Erythroblast (primary cell): ENCODE measurements around the gene ABR.

Experiments used
- GATA1 ChIP-seq: IDR thresholded peaks from 2 replicates; pipeline ENCODE4 v1.6.1; 2011; ENCODE audit warnings: low read depth, mild to moderate bottlenecking, control low read depth, low read length, moderate library complexity
- POLR2A ChIP-seq: IDR thresholded peaks from 2 replicates; pipeline ENCODE4 v1.6.1; 2011; ENCODE audit warnings: mild to moderate bottlenecking, low read length

- TF ChIP-seq POLR2A (no peak), GATA1 (no peak)
These were observed 13.3 kb upstream of the ABR start for GRCh38 chr17:1192911-1193699.
